Measurements from ENCODE around the gene RBM27. TPM values are rescaled to one million over a fixed set of nuclear protein-coding genes. Genes with fewer than 3 reads are reported as not detected.
"Not testable (repeated sequence)": the region's sequence is repeated elsewhere in the genome, so short reads cannot be mapped to it uniquely, and the experiment has no call there.

RBM27 gene
- total RNA-seq, 1 experiment from 2014 or later = 32.6 TPM

DNA sequence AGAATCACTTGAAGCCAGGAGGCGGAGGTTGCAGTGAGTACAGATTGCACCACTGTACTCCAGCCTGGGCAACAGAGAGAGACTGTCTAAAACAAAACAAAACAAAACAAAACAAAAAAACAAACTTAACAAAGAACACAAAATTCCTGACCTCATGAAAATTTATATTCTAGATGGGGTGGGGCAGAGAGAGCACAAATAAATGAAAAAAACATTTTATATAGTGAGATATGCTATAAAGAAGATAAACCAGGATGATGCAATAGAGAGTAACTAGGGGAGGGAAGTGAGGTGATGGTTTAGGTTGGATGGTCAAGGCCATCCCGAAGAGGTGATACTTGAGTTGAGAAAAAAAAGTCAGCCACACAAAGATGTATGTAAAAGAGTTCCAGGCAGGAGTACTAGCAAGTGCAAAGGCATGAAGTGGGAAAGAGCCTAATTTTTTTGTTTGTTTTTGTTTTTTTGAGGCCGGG, 10.8 kb upstream of the RBM27 start:
- ATAC-seq = no peak
- peaks cover under 1% of the 10 kb centered on the region; the same call in 1 of the 2 replicates for H3K27me3 Mint-ChIP-seq (ENCODE audit: low read depth)
- H3K4me3 Mint-ChIP-seq = no peak overlapping the region
- H3K4me1 Mint-ChIP-seq = no peaks in the 10 kb centered on the region; the same call in 1 of the 2 replicates
- no peaks in the 10 kb centered on the region for H3K9me3 Mint-ChIP-seq
- TF ChIP-seq GABPB1 (CRISPR knock-in tag; IDR thresholded peaks at IDR 0.05) (peak; percentile 94), MYBL2 (CRISPR knock-in tag; IDR thresholded peaks at IDR 0.05) (no peak), NFE2L1 (CRISPR knock-in tag; IDR thresholded peaks at IDR 0.05) (no peak)
- H3K36me3 Mint-ChIP-seq = no peaks in the 10 kb centered on the region
- no peak for DNase-seq (ENCODE audit: low spot score)
- POLR2A ChIA-PET = interaction anchor here (2.3 kb wide), 1 partner anchor 11 kb away, joined by 8 read pairs; the partner anchor contains the start of gene RBM27
- CTCF ChIA-PET = no interaction called here
- no peak overlapping the region for H3K27ac Mint-ChIP-seq

DNA sequence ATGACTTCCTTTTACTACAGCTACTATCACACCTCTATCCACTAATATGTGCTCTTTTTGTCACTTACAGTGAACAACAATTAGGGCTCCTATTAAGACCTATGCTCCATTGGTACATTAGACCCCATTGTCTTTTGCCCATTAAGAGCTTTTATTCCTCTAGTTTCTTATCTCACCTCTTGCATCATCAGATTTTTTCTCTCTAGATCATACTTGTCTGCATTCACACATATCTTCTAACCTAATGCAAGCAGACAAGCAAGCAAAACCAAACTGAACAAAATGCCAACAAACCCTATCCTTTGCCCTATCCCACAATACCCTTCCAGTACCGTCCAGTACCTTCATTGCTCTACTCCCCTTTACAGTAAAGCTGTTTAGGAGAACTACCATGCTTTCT, 10.1 kb upstream of the RBM27 start:
- H3K27ac Mint-ChIP-seq = no peak overlapping the region
- H3K9me3 Mint-ChIP-seq = no peaks in the 10 kb centered on the region
- ChIA-PET CTCF (no interaction called here), POLR2A (interaction anchor here (2.3 kb wide), 1 partner anchor 10 kb away, joined by 8 read pairs; the partner anchor contains the start of gene RBM27)
- ATAC-seq (no peak), DNase-seq (ENCODE audit: low spot score) (no peak)
- H3K36me3 Mint-ChIP-seq = no peaks in the 10 kb centered on the region
- TF ChIP-seq, protein P1, sequence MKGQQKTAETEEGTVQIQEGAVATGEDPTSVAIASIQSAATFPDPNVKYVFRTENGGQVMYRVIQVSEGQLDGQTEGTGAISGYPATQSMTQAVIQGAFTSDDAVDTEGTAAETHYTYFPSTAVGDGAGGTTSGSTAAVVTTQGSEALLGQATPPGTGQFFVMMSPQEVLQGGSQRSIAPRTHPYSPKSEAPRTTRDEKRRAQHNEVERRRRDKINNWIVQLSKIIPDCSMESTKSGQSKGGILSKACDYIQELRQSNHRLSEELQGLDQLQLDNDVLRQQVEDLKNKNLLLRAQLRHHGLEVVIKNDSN (CRISPR knock-in tag; IDR thresholded peaks at IDR 0.05) = no peak
- TF ChIP-seq, protein P2, sequence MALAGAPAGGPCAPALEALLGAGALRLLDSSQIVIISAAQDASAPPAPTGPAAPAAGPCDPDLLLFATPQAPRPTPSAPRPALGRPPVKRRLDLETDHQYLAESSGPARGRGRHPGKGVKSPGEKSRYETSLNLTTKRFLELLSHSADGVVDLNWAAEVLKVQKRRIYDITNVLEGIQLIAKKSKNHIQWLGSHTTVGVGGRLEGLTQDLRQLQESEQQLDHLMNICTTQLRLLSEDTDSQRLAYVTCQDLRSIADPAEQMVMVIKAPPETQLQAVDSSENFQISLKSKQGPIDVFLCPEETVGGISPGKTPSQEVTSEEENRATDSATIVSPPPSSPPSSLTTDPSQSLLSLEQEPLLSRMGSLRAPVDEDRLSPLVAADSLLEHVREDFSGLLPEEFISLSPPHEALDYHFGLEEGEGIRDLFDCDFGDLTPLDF (CRISPR knock-in tag; IDR thresholded peaks at IDR 0.05) = no peak
- TF ChIP-seq, protein P3, sequence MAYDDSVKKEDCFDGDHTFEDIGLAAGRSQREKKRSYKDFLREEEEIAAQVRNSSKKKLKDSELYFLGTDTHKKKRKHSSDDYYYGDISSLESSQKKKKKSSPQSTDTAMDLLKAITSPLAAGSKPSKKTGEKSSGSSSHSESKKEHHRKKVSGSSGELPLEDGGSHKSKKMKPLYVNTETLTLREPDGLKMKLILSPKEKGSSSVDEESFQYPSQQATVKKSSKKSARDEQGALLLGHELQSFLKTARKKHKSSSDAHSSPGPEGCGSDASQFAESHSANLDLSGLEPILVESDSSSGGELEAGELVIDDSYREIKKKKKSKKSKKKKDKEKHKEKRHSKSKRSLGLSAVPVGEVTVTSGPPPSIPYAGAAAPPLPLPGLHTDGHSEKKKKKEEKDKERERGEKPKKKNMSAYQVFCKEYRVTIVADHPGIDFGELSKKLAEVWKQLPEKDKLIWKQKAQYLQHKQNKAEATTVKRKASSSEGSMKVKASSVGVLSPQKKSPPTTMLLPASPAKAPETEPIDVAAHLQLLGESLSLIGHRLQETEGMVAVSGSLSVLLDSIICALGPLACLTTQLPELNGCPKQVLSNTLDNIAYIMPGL (CRISPR knock-in tag; IDR thresholded peaks at IDR 0.05) = no peak
- TF ChIP-seq JUN (CRISPR knock-in tag; IDR thresholded peaks at IDR 0.05) (no peak), FOXK1 (CRISPR knock-in tag; IDR thresholded peaks at IDR 0.05) (no peak), ESRRA (CRISPR knock-in tag; IDR thresholded peaks at IDR 0.05; ENCODE audit: borderline replicate concordance) (no peak), NFE2L1 (CRISPR knock-in tag; IDR thresholded peaks at IDR 0.05) (no peak), GTF2I (CRISPR knock-in tag; conservative IDR thresholded peaks at IDR 0.05) (no peak)
- TF ChIP-seq, protein P4, sequence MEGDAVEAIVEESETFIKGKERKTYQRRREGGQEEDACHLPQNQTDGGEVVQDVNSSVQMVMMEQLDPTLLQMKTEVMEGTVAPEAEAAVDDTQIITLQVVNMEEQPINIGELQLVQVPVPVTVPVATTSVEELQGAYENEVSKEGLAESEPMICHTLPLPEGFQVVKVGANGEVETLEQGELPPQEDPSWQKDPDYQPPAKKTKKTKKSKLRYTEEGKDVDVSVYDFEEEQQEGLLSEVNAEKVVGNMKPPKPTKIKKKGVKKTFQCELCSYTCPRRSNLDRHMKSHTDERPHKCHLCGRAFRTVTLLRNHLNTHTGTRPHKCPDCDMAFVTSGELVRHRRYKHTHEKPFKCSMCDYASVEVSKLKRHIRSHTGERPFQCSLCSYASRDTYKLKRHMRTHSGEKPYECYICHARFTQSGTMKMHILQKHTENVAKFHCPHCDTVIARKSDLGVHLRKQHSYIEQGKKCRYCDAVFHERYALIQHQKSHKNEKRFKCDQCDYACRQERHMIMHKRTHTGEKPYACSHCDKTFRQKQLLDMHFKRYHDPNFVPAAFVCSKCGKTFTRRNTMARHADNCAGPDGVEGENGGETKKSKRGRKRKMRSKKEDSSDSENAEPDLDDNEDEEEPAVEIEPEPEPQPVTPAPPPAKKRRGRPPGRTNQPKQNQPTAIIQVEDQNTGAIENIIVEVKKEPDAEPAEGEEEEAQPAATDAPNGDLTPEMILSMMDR (IDR thresholded peaks at IDR 0.05) = no peak
- no peaks in the 10 kb centered on the region; the same call in 1 of the 2 replicates for H3K4me1 Mint-ChIP-seq
- H3K4me3 Mint-ChIP-seq = no peak overlapping the region
- H3K27me3 Mint-ChIP-seq (ENCODE audit: low read depth) = no peaks in the 10 kb centered on the region; the same call in 1 of the 2 replicates

DNA sequence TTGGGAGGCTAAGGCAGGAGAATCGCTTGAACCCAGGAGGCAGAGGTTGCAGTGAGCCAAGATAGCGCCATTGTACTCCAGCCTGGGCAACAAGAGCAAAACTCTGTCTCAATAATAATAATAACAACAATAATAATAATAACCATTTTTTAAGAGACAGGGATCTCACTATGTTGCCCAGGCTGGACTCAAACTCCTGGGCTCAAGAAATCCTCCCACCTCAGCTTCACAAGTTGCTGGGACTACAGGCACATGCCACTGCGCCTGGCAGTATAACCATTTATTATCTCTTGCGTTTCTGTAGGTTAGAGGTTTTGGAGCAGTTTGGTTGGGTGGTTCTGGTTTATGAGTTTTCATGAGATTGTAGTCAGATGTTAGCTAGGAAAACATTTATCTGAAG, 8.4 kb upstream of the RBM27 start:
- TF ChIP-seq ZNF121 (CRISPR knock-in tag; IDR thresholded peaks at IDR 0.05) = 0 out of 2 replicates have a peak, but pooled peaks have one; percentile 27
- ATAC-seq; POLR2A ChIA-PET; H3K4me3 Mint-ChIP-seq; H3K4me1 Mint-ChIP-seq; H3K27me3 Mint-ChIP-seq (ENCODE audit: low read depth); H3K36me3 Mint-ChIP-seq; H3K27ac Mint-ChIP-seq; CTCF ChIA-PET; H3K9me3 Mint-ChIP-seq; DNase-seq (ENCODE audit: low spot score): not testable (repeated sequence)

DNA sequence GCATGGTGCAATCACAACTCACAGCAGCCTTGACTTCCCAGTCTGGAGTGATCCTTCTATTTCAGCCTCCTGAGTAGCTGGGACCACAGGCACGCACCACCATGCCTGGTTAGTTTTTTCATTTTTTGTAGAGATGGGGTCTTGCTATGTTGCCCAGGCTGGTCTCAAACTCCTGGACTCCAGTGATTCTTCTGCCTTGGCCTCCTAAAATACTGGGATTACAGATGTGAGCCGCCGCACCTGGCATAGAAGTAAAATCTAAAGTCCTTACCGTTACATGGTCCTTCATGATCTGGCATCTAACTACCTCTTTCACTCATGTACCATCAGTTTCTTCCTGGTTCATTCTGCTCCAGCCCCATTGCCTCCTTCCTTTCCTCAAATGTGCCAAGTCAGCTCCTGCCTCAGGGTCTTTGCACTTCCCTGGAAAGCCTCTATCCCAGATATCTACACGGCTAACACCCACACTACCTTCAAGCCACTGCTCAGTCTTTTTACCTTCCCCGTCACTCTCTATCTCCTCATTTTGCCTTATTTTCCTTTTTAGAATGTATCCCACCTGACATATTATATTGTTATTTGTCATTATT, 6.9 kb upstream of the RBM27 start:
- H3K27ac Mint-ChIP-seq = no peak overlapping the region
- TF ChIP-seq, protein P1 (CRISPR knock-in tag; IDR thresholded peaks at IDR 0.05) = no peak
- TF ChIP-seq NFE2L1 (CRISPR knock-in tag; IDR thresholded peaks at IDR 0.05) (no peak), FOXK1 (CRISPR knock-in tag; IDR thresholded peaks at IDR 0.05) (no peak), ZNF121 (CRISPR knock-in tag; IDR thresholded peaks at IDR 0.05) (0 out of 2 replicates have a peak, but pooled peaks have one; percentile 12)
- H3K4me3 Mint-ChIP-seq = no peak overlapping the region
- peaks cover 7% of the 10 kb centered on the region for H3K4me1 Mint-ChIP-seq
- H3K27me3 Mint-ChIP-seq (ENCODE audit: low read depth) = no peaks in the 10 kb centered on the region; the same call in 1 of the 2 replicates
- no peaks in the 10 kb centered on the region for H3K9me3 Mint-ChIP-seq
- H3K36me3 Mint-ChIP-seq = no peaks in the 10 kb centered on the region
- ChIA-PET POLR2A (interaction anchor here (0.5 kb wide), 1 partner anchor 11 kb away, joined by 3 read pairs; no protein-coding TSS in a partner anchor), CTCF (no interaction called here)
- DNase-seq (ENCODE audit: low spot score) (no peak), ATAC-seq (no peak)
